ENCODE data around the gene STK39.

Gene STK39

DNA sequence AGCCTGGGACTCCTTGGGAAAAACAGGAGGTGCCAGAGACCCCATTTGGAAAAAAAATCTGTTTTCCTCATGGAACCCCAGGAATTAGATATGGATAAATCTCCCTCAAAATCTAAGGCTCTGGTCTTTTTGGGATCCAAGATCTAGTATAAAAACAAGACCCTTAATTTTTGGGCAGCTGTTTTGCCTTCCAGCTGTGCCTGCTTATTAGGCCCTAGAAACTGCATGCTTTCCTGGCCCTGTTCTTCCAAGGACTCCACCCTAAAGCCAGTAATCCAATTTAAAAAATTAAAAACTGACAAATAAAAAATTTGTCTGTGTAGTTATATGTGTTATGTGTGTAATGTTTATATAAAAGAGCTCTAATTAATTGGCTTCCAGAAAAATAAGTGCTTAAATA lies 274.6 kb downstream of the STK39 start:
- DNase-seq: no peak

DNA sequence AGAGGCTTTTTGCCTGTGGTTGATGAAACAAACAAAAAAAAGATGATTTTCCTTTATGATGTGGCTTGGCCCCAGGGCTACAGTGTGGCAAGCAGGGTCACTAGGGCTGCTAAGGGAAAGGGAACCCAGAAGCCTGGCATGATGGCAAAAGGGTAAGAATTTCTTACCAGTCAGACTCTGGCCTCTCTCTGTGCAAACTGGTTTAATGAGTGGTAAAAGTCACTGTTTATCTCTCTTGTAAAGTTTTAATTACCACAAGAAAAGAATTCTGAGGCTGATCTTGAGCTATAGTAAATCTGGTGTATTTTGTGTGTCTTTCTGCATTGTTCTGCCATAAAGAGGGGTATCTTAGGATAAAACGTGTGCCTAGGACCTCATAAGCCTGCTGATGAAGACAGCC lies 275.4 kb downstream of the STK39 start:
- no peak for DNase-seq

DNA sequence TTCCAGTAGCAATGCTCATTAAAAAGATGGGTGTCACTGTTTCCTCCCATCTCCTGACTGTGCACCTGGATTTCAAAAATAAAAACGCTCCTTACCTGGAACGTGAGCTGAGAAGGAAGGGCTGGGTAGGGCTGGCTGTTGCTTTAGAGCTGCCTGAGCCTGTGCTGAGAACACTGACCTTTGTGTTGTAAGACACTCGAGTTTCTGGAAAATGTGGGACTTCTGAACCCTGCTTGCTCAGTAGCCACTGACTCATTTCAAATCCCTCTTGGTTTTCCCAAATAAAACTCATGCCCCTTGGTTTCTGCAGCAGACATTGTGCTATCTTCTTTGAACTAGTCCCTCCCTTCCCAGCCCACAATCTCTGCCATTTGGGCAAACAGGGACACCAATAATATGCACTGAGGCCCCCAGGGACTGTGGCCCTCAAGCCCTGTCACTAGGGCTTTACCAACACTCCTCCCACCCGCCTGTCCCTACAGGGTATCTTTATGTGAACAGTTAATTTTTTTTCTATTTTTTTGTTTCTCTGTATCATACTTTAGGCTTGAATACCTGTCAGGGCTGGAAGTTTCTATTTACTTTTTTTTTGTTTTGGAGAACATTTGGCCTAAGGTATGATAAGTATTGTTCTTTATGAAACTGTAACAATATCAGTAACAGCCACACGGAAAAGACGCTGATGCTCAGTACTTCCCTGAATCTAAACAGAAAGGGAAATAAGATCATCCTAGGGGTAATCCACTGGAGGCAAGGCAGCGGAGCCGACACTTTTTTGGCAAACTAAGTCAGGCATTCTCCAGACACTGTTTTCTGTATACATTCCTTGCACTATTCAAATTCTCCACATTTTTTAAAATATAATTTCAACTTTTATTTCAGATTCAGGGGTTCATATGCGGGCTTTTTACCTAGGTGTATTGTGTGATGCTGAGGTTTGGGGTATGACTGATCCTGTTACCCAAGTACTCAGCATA lies 280.2 kb downstream of the STK39 start:
- DNase-seq: no peak

DNA sequence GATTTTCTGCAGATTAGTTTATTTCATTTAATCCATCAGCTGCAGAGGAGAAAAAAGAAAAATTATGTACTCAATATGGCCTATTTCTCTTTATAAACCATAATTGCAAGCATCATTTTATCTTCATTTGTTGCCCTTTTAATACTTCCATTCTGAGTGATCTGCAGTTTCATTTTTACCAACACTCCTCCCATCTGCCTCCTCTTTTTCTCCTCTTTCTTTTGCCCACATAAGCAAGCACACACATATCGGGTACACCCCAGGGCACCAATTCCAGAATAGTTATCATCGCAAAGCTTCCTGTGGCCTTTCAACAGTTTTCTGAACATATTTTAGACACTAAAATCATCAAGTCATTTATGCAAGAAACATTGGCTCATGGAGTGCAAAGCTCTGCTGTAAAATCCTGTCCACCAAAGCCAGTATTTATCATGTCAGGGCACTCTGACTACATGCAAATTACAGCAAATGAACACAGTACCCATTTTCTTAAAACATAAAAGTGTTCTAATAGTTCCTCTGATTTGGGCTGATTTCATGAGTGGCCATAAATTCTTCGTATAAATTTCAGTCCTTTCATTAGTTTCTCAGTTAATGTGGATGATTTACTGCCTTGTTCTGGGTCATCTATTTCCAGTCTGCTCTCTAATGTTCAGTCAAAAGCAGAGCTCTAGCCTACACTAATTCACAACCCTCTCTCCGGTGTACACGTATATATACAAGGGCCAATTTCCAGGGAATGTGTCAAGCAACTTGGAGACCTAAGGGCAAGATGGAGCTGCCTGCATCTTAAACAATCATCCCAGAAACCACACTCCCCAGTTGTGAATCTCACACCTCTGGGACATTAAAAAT lies 281.3 kb downstream of the STK39 start:
- no peak for DNase-seq

DNA sequence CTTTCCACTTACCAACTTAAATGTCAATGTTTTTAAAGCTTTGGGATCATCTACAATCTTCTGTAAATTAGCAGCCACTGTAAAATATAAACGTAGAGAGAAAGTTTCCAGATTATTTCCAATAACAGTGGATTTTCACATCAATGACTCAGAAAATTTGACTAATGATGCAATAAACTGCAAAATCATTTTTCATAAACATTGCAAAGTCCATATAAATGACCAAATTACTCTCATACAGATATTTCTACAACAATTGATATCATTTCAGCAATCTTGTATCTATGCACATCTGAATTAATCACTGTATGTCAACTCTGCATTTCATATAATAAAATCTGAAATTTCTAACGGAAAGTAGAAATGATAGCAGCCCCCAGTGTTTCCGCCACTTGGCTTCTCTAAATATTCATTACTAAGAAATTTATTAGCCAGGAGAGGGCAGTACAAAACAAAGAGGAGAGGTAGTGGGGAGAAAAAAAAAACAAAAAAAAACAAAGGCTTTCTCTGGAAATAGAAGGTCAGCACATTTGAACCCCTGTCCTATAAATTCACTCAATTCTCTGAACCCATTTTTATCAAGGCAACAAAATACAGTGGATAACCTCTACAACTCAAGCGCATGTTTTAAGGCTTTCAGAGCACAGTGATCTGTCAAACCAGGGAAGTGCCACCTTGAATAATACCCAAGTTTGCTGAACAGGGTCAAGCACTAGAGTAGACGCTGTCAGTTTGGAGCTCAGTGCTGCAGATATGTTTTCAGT lies 282.6 kb downstream of the STK39 start:
- no peak for DNase-seq

DNA sequence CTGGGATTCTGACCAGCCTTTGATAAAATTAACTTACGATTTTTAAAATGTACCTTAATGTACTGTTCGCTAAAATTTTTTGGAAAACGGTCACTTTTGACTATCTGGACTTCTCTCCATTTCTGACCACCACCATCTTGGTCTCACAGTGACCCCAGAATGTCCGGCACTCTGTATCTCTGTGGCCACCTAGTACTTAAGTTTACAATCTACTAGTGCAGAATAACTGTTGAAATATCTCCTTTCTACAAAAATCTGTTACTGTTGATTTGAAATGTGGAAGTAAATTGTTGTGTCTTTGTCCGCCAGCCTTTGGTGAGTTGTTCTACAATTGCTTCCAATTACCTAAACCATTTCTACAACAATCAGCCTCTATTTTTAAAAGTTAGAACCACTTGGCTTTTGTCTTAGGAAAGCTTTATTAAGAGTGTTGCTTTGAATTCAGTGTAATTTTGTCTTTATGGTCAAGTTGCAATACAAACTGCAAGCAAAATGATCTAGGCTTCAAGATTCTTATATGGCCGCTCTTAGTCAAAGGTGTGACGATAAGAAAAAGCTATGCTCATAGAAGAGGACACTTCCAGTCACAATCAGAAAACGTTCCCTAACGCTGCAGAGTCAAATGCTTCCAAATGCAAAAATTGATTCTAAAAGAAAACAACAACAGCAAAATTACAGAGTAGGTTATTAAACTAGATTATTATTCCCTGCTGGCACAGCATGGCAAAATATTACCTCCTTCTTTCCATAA lies 283.3 kb downstream of the STK39 start:
- no peak for DNase-seq

DNA sequence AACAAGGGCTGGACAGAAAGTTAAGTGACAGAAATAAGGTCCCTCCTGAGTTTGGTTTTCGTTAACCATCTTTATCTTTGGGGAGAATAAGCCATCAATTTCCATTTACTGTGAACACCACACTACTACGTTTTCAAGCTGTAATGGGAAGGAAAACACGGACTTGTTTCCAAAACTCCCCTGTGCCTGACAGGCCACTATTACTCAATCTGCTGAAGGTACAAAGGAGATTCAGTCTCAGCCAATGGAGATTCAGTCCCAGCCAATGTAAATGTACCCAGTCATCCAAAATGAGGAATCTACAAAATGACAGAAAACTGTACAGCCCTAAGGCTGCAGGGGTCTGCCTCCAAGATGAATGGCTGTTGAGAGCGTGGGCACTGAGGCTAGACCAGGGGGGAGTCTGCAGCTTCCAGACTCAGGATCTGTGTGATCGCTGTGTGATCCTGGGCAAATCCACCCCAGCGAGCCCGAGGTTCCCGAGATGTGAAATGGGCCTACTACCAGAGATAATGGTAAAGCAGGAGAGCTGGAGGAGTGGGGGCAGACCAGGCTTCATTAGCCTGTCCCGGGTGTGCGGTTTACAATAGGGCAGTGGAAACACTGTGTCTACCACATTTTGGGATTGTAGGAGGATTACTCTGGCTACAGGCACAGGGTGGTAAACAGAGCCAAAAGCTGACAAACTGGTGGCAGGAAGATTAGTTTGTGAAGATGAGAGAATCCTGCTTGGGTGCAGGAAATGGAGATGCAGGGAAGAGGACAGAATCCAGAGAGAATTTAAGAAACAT lies 284.8 kb downstream of the STK39 start:
- no peak for DNase-seq

DNA sequence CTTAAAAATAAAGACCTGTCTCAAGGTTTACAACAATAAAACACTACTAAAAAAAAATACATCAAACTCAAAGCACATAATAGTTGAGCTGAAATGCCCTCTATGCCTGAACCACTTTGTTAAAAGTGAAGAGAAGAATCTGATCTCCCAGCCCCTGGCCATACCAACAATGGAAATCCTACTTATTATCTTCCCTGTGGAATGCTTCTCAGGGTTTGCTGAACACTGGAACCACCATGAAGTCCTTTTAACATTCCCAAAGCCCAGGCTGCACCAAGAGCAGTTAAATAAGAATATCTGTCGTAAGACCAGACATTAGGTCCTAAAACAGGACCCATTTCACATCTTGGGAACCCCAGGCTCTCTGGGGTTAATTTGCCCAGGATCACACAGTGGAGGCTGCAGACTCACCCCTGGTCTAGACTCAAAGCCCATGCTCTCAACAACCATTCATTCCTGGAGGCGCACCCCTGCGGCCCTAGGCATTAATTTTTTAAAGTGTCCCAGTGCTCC lies 285.8 kb downstream of the STK39 start:
- no peak for DNase-seq

DNA sequence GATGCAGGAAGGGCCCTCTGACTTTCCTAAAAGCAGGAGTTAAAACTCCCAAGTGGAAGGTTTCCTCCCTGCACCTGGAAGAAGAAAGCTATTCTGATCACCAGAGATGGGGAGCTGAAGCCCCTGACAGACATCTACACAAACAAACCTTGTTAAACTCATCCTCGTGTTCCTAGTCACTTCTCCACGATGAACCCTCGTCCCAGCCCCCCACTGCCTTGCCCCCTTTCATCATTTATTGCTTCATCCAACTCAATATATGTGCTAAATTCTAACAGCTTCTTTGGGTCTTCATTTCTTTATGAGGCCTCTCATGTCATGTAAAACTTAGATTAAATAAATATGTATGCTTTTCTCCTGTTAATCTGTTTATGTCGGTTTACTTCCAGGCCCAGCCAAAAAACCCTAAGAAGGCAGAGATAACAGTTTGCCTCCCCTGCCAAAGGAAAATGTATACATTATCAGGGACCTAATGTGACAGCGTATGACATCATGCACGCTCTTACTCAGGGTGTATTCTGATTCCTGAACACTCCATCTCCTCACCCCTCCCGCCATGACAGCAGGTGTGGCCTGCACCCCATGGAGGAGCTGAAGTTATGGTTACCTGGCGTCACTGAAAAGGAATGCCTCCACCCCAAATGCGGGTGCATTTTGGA lies 287.2 kb downstream of the STK39 start:
- DNase-seq: no peak

DNA sequence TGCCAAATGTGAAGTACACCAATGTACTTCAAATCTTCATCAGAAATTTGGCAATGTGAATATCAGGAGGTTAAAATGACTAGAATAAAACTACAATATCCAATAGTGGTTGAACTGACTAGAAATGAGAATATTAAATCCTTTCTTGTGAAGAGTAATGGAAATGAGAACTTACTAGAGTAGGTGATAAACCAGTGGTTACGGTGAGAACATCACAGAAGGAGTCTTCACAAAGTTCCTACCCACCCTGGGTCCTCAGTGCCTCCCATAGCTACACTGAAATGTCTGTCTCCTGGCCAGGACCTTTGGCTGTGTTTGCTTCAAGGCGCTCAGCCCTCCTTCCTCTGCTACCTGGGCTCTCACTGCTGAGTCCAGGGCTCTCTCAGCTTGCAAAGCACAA lies 289.7 kb downstream of the STK39 start:
- DNase-seq: no peak

DNA sequence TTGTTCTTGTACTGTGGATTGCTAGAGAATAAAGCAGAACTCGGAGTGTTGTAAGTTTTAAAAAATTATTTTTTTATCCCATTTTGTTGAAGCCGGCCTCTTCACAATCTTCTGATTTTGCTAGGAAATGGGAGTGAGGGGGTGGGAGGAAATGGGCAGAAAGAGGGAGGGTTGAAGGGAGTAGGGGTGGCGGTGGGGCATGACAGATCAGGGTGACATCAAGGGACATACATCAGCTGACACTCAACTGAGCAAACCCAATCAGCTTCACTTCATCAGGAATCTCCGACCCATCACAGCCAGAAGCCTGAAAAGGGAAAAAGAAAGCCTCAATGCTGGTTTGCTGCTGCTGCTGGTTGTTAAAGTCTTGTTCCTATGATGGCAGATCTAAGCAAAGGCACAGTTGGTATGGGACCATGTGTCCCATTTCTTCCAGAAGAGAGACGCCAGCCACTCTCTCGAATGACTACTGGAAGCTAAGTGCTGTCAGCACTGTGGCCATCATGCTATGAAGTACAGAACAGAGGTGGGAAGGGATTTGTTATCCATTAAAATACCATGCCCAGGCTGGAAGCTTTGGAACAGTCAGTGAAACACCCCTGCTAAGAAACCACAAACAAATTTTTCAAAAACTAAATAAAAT lies 292.0 kb downstream of the STK39 start:
- no peak for DNase-seq

DNA sequence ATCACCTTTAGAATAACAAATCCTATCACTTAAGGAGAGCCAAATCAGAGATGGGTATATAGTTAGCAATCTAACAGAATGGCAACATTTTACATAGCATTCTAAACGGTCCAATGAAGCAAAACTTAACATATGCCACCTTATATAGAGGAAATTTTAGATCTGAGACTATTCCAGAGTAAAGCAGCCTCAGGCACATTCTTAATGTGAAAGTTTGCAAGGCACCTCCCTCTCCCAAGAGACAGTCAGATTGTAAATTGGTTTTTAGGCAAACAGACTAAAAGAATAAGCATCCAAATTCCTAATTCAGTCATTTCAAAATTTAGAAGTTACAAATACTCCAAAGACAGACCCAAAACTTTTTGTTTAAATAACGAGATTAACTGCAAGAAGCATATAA lies 292.9 kb downstream of the STK39 start:
- DNase-seq: no peak

DNA sequence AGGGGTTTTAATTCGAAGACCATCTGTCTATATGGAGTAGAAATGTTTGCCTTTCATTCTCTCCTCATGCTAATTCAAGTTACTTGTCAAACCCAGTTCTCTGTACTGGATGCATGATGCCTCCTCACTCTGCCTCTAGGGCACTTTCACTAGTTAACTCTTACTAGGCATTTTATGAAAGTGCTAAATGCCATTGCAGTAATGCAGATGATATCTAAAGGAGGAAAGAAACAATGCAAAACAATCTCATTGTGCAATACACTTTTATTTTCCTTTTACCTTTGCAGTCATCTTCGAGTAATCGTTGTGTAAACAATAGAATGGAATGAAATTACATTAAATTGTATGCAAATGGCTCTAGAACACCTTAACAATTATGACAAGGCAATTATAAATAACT lies 293.6 kb downstream of the STK39 start:
- no peak for DNase-seq

DNA sequence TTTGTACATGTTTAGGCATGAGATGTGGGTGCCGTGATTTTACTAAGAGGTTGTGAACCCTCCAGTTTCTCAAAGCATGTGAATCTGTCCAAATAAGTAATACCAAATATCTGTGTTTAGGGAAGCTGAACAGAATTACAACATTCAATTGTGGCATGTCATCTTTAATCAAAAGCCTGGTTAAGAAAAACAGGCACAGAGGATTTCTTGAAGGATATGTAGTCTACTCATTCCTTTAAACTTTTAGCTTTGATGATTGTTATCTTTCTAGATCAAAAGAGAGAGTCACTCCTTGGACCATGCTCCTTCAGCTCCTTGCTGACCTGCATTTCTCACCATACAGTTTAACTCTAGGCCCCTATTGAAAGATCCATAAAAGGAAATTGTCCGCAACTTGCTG lies 296.8 kb downstream of the STK39 start:
- no peak for DNase-seq

DNA sequence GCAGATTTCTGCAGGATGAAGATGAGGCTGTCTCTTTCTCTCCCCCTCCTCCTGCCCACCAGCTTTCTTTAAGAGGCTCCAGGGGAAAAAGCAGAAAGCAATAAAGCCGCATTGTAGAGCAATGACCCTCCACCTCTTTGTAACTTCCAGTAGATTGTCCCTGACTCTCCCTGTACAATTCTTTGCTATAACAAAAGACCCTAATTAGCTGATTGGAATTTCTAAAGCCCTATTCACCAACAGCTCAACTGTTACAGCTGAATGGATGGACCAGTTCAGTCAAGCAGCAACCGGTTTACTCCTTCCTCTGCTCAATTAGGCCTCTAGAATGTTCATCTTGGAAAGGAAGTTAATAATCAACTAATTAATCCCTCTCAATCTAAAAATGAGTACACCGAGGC lies 301.0 kb downstream of the STK39 start:
- DNase-seq: no peak

DNA sequence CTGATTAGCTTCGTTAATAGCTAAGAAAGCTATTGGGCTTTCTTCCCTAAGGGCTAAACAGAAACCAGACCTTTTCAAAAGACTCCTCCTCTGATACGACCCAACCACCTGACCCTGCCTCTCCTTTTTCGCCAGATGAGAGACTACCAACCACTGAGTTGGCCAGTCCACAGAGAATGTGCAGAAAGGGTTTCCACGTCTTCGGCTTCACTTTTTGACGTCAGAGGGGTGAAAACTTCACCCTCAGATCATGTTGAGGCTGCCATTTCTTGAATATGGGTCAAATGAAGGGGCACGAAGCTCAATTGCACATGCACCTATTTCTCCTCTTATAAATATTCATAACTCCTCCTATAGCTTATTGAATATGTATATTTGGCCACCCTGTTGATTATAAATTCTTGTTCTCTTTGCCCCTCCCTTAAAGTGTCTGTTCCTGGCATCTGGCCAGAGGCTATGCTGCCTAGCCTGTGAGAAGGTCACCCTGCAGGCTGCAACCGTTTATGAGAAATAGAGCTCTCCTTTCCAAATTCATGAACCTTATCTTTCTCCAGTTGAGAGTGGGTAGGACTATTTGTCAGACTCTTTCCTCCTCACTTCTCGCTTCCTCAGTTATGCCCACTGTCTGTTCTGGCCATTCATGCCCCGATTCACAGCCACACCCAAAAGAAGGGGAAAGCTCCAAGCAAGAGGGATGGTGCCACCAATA lies 301.6 kb downstream of the STK39 start:
- no peak for DNase-seq

DNA sequence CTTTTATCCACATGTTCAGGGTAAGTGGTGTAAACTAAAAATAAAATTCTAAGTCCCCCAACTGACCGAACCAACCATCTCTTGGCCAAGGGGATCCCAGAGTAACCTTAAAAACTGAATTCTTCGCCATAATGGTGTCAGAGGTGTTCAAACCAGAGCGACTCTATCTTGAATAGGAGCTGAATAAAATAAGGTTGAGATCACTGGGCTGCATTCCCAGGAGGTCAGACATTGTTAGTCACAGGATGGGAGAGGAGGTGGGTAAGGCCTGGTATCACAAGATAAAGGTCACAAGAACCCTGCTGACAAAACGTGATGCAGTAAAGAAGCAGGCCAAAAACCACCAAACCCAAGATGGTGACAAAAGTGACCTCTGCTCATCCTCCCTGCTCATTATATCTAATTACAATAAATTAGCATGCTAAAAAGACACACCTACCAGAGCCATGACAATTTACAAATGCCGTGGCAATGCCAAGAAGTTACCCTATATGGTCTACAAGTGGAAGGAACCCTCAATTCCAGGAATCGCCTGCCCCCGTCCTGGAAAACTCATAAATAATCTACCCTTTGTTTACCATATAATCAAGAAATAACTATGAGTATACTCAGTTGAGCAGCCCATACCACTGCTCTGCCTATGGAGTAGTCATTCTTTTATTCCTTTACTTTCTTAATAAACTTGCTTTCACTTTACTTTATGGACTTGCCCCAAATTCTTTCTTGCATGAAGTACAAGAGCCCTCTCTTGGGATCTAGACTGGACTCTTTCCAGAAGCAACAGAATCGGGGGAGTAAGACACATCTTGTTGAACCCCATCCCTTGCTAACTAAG lies 302.4 kb downstream of the STK39 start:
- no peak for DNase-seq

DNA sequence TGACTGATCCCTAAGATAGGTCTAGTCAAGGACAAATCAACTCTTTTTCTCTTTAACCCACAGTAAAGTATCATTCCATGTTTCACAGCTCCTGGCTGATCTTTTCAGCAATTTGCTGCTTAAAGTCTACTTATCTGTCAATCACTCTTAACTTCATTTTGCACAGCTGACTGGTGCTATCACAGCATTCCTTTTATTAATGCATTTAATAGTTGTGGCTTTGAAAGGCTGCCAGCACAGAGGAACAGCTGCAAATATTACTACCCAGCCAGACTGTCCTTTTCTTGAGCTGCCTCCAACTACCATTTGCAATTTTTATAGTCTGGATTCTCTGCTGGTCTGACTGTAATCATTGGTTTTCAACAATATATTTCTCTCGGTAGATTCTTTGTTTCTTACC lies 303.5 kb downstream of the STK39 start:
- no peak for DNase-seq

DNA sequence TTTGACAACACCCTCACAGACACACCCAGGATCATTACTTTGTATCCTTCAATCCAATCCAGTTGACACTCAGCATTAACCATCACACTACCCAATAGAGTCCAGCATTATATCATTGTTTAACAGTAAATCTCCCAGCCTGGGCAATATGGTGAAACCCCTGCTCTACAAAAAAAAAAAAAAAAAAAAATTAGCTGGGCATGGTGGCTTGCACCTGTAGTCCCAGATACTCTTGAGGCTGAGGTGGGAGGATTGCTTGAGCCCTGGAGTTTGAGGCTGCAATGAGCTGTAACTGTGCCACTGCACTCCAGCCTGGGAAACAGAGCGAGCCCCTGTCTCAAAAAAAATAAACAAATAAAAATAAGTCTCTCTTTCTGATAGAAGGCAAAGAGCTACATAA lies 304.0 kb downstream of the STK39 start:
- DNase-seq: no peak

All from right forelimb (tissue), 1 donor.